HTR-8/SVneo (cell line): ENCODE results near the gene LCE3E.
A peak's percentile ranks its signal among the peaks of the same experiment; 100 is the strongest.

Experiments
- DNase-seq: peaks from one replicate; pipeline ENCODE4 v3.0.0; 2011; ENCODE audit warnings: low spot score, mixed read lengths; ENCODE audit not compliant: insufficient read length
- FAIRE-seq: peaks from 2 replicates; lab custom pipeline; 2011; peaks lifted over from hg19 to GRCh38; lab: Jason Lieb, UNC

Gene LCE3E

GRCh38 chr1:152517237-152517811 is 49.3 kb downstream of the LCE3E start:
- DNase-seq (no peak), FAIRE-seq (peak; percentile 13)

DNA sequence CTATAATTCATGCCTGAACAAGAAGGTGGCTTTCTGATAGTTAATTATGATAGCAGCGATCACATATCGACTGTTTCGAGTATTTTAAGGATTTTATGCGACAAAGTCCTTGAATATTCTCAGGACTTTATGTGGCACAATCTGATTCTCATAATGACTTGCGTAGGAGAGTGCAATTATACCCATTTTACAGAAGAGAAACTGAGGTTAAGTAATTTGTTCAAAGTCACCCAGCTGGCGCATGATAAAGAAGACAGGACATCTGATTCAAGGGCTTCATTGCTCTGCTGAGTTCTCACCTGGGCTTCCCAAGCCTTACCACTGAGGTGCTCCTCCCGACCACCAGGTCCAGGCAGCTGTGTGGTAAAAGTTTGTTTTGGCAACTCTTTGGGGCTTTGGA is 50.5 kb downstream of the LCE3E start:
- DNase-seq (no peak), FAIRE-seq (no peak)
